Endothelial cell of umbilical vein (primary cell): Measurements from ENCODE around the gene GFI1B. TPM values are rescaled to one million over a fixed set of nuclear protein-coding genes. Genes with fewer than 3 reads are reported as not detected.

Source experiments
- BruUV-seq: library from RNA; stranded (reverse); fragments of 400-500 nt; replicated peaks from 2 replicates; lab custom pipeline; 2021; lab: Mats Ljungman, UMichigan
- CTCF ChIA-PET: fragments of 300-600, 350-600 bp; sonication (Branson Sonifier 250); formaldehyde crosslinking; loops from one replicate; lab custom pipeline; 2021; ENCODE audit warnings: antibody characterized with exemption, inconsistent platforms; lab: Charles Lee
- POLR2A ChIA-PET: fragments of 300-600, 350-600 bp; sonication (Branson Sonifier 250); formaldehyde crosslinking; loops from one replicate; lab custom pipeline; 2021; ENCODE audit warnings: antibody characterized with exemption, inconsistent platforms; lab: Charles Lee
- DNase-seq: peaks from one replicate; pipeline ENCODE4 v3.0.0-alpha.2; 2011; ENCODE audit warnings: low read depth, low spot score
- FAIRE-seq: peaks from 2 replicates; lab custom pipeline; 2011; peaks lifted over from hg19 to GRCh38; lab: Jason Lieb, UNC
- H2AFZ ChIP-seq: 2 replicates; pipeline ENCODE4 v1.6.0; 2012; ENCODE audit warnings: low read depth, low read length, control low read depth, inconsistent platforms
- H3K27ac ChIP-seq: 2 replicates; pipeline ENCODE4 v1.5.1; 2011; ENCODE audit warnings: low read depth, mild to moderate bottlenecking, control low read depth, low read length, moderate library complexity; ENCODE audit not compliant: insufficient read depth
- H3K27me3 ChIP-seq, 2 experiments: 2 replicates each; pipeline versions ENCODE4 v1.6.0 to v1.6.1; 2011; ENCODE audit warnings: low read length in 2 of 2, mixed read lengths in 1 of 2; ENCODE audit not compliant: control insufficient read depth in 2 of 2, insufficient read depth in 2 of 2
- H3K36me3 ChIP-seq, 2 experiments: 2 replicates in 1 of 2; 3 replicates in 1 of 2; pipeline ENCODE4 v1.5.1; 2011; ENCODE audit warnings: low read length in 2 of 2, mild to moderate bottlenecking in 1 of 2, moderate library complexity in 1 of 2; ENCODE audit not compliant: control insufficient read depth in 2 of 2, insufficient read depth in 2 of 2; ENCODE audit errors: extremely low read depth in 1 of 2
- H3K4me1 ChIP-seq: 3 replicates; pipeline ENCODE4 v1.5.1; 2011; ENCODE audit warnings: mild to moderate bottlenecking, low read length; ENCODE audit not compliant: control insufficient read depth, insufficient read depth; ENCODE audit errors: extremely low read depth
- H3K4me2 ChIP-seq: 2 replicates; pipeline ENCODE4 v1.6.1; 2011; ENCODE audit warnings: low read length, control low read depth, mixed read lengths; ENCODE audit not compliant: insufficient read depth
- H3K4me3 ChIP-seq, 3 experiments: fragments of 200-600 bp in 1 of 3; sonication (generic), shearing (Covaris generic) in 1 of 3; replicated peaks in 1 of 3; 2 replicates each; pipeline ENCODE4 v1.5.1; 2011 to 2016; ENCODE audit warnings: control low read depth in 3 of 3, low read length in 3 of 3, mild to moderate bottlenecking in 2 of 3, inconsistent platforms in 1 of 3, low read depth in 1 of 3, moderate library complexity in 1 of 3; ENCODE audit not compliant: insufficient read depth in 1 of 3
- H3K79me2 ChIP-seq: 2 replicates; pipeline ENCODE4 v1.6.0; 2012; ENCODE audit warnings: low read length, inconsistent platforms; ENCODE audit not compliant: control insufficient read depth, insufficient read depth
- H3K9ac ChIP-seq: replicated peaks from 2 replicates; pipeline ENCODE3; 2011; ENCODE audit warnings: low read length, control low read depth; ENCODE audit not compliant: insufficient read depth; ENCODE audit errors: extremely low read depth
- H3K9me1 ChIP-seq: replicated peaks from 3 replicates; pipeline ENCODE4 v1.6.0; 2011; ENCODE audit warnings: mild to moderate bottlenecking, low read length; ENCODE audit not compliant: control insufficient read depth, insufficient read depth; ENCODE audit errors: extremely low read depth
- H3K9me3 ChIP-seq: replicated peaks from 2 replicates; pipeline ENCODE4 v1.5.1; 2012; ENCODE audit warnings: low read length, inconsistent platforms; ENCODE audit not compliant: control insufficient read depth, insufficient read depth
- H4K20me1 ChIP-seq: replicated peaks from 2 replicates; pipeline ENCODE3; 2011; ENCODE audit warnings: mild to moderate bottlenecking, low read length; ENCODE audit not compliant: control insufficient read depth, insufficient read depth; ENCODE audit errors: extremely low read depth
- CTCF ChIP-seq, 2 donors: IDR thresholded peaks; 1 replicate in 1 of 2; 2 replicates in 1 of 2; pipeline ENCODE4 v1.5.1; 2011; ENCODE audit warnings: low read length in 2 of 2, mild to moderate bottlenecking in 2 of 2, moderate library complexity in 2 of 2, control low read depth in 1 of 2, inconsistent platforms in 1 of 2, low read depth in 1 of 2; ENCODE audit not compliant: insufficient read depth in 1 of 2; ENCODE audit errors: extremely low read depth in 1 of 2
- EZH2 ChIP-seq: IDR thresholded peaks from 2 replicates; pipeline ENCODE4 v1.6.1; 2012; ENCODE audit warnings: borderline replicate concordance, low read depth, mild to moderate bottlenecking, moderate library complexity, low read length, inconsistent platforms; ENCODE audit not compliant: severe bottlenecking
- FOS ChIP-seq: IDR thresholded peaks from 2 replicates; pipeline ENCODE4 v1.6.1; 2011; ENCODE audit warnings: mild to moderate bottlenecking, low read length, moderate library complexity, borderline replicate concordance; ENCODE audit not compliant: insufficient read depth
- GATA2 ChIP-seq: IDR thresholded peaks from 2 replicates; pipeline ENCODE4 v1.7.0; 2011; ENCODE audit warnings: low read depth, mild to moderate bottlenecking, moderate library complexity, mixed read lengths, low read length; ENCODE audit not compliant: insufficient read length, insufficient read depth
- JUN ChIP-seq: IDR thresholded peaks from 2 replicates; pipeline ENCODE4 v1.6.1; 2011; ENCODE audit warnings: borderline replicate concordance, low read depth; ENCODE audit not compliant: insufficient read length, insufficient read depth
- MAX ChIP-seq: IDR thresholded peaks from 2 replicates; pipeline ENCODE4 v1.6.1; 2011; ENCODE audit not compliant: insufficient read depth, insufficient read length
- MYC ChIP-seq: IDR thresholded peaks from one replicate; pipeline ENCODE4 v1.6.1; 2011; ENCODE audit warnings: mild to moderate bottlenecking, low read depth, low read length
- POLR2A ChIP-seq: IDR thresholded peaks from 2 replicates; pipeline ENCODE4 v1.6.1; 2012; ENCODE audit warnings: low read depth, mild to moderate bottlenecking, control low read depth, low read length
- POLR2AphosphoS5 ChIP-seq: IDR thresholded peaks from 2 replicates; pipeline ENCODE4 v1.6.1; 2012; ENCODE audit warnings: low read depth, mild to moderate bottlenecking, control low read depth, low read length, moderate library complexity; ENCODE audit not compliant: insufficient read depth
- dilution Hi-C: fragments of 300-500 bp; cut with MboI; formaldehyde crosslinking; loops from one replicate; pipeline ENCODE4 v1.15.0; 2019; ENCODE audit warnings: low sequenced_read_pairs; ENCODE audit not compliant: extremely low pct_ligation_motif_present
- intact Hi-C: fragments of 100-400 bp; cut with micrococcal nuclease; formaldehyde crosslinking; loops from one replicate; pipeline ENCODE4 v1.10.0; 2022
- polyA plus RNA-seq, 4 experiments: library from polyadenylated mRNA; depleted of rRNA in 3 of 4; stranded (reverse) in 3 of 4; unstranded in 1 of 4; fragments of >200 nt; gene quantifications; 2 replicates each; pipeline versions ENCODE4 v1.2.1 to v1.2.3, GENCODE V29; 2011 to 2012; ENCODE audit warnings: missing spikeins in 1 of 4
- total RNA-seq: library from RNA; stranded (reverse); gene quantifications from 2 replicates; pipeline ENCODE4 v1.2.3, GENCODE V29; 2021

The GFI1B gene
- total and polyA plus RNA-seq, 2 donors (not counting 3 experiments of a cell fraction or from before 2014, with no cell fraction given), result 0.04 TPM; not detected in 1

- dilution Hi-C loops, result no loop called here
- intact Hi-C loops, result no loop called here
- no peaks in the 10 kb centered on the region for H4K20me1 ChIP-seq
- H3K79me2 ChIP-seq, result no peaks in the 10 kb centered on the region
- no peak overlapping the region for H3K27ac ChIP-seq
- H3K36me3 ChIP-seq, result no peaks in the 10 kb centered on the region
- H3K4me3 ChIP-seq, result no peak overlapping the region
- peaks cover 4 to 6% of the 10 kb centered on the region in 2 experiments for H3K27me3 ChIP-seq
- ChIA-PET POLR2A (no interaction called here), CTCF (no interaction called here)
- H3K9me1 ChIP-seq, result no peaks in the 10 kb centered on the region
- H3K9ac ChIP-seq, result no peak overlapping the region
- TF ChIP-seq MYC, result no peak
- no peak for TF ChIP-seq MAX
- TF ChIP-seq POLR2A, result no peak
- no peak for TF ChIP-seq EZH2
- no peak for TF ChIP-seq POLR2AphosphoS5
- no peak for TF ChIP-seq JUN
- TF ChIP-seq GATA2, result no peak
- no peak for TF ChIP-seq CTCF (IDR thresholded peaks at IDR 0.05; ENCODE audit: extremely low read depth in 1 of 2, insufficient read depth in 1 of 2, low read depth in 1 of 2, low read length in 2 of 2)
- no peak for TF ChIP-seq FOS
- no peak overlapping the region for H3K4me2 ChIP-seq
- BruUV-seq, result no TSS peak
- H2AFZ ChIP-seq, result no peak overlapping the region
- FAIRE-seq (no peak), DNase-seq (no peak)
- no peaks in the 10 kb centered on the region for H3K9me3 ChIP-seq
- no peaks in the 10 kb centered on the region for H3K4me1 ChIP-seq
Measured at GRCh38 chr9:132985071-132985350, 6.5 kb downstream of the GFI1B start.
